Left kidney (tissue), 8 donors: Measurements from ENCODE around the gene C1orf56. TPM values are rescaled to one million over a fixed set of nuclear protein-coding genes. Genes with fewer than 3 reads are reported as not detected.

Experiments
- DNase-seq: peaks from one replicate; pipeline ENCODE4 v3.0.0-alpha.2; 2013
- long read RNA-seq, 8 donors: transcript quantifications; one replicate each; lab custom pipeline, GENCODE V29; 2026
- polyA plus RNA-seq: library from polyadenylated mRNA; unstranded; fragments of 120-200 nt; gene quantifications from one replicate; pipeline ENCODE4 v1.2.1, GENCODE V29; 2013; ENCODE audit not compliant: insufficient read length

The C1orf56 gene
- 10.0 TPM for polyA plus RNA-seq
- long read RNA-seq, donor 1, transcript C1orf56-201 (2 exons, 2,096 nt) = major isoform, 9 of 9 reads
- long read RNA-seq, donor 1, partial matches to known transcripts = 0 of 9 reads
- long read RNA-seq, donor 1, other reads (novel, unspliced or antisense) = 0 of 9 reads
- long read RNA-seq, donor 2, transcript C1orf56-201 (2 exons, 2,096 nt) = major isoform, 8 of 144 reads
- long read RNA-seq, donor 2, partial matches to known transcripts = 101 of 144 reads
- long read RNA-seq, donor 2, other reads (novel, unspliced or antisense) = 35 of 144 reads
- long read RNA-seq, donor 3, transcript C1orf56-201 (2 exons, 2,096 nt) = major isoform, 8 of 9 reads
- long read RNA-seq, donor 3, partial matches to known transcripts = 0 of 9 reads
- long read RNA-seq, donor 3, other reads (novel, unspliced or antisense) = 0 of 9 reads
- long read RNA-seq, donor 4, partial matches to known transcripts = 0 of 2 reads
- long read RNA-seq, donor 4, other reads (novel, unspliced or antisense) = 0 of 2 reads
- long read RNA-seq, donor 5, transcript C1orf56-201 (2 exons, 2,096 nt) = major isoform, 6 of 124 reads
- long read RNA-seq, donor 5, partial matches to known transcripts = 118 of 124 reads
- long read RNA-seq, donor 5, other reads (novel, unspliced or antisense) = 0 of 124 reads
- long read RNA-seq, donor 6, partial matches to known transcripts = 0 of 4 reads
- long read RNA-seq, donor 6, other reads (novel, unspliced or antisense) = 0 of 4 reads
- long read RNA-seq, donor 7, transcript C1orf56-201 (2 exons, 2,096 nt) = major isoform, 10 of 126 reads
- long read RNA-seq, donor 7, partial matches to known transcripts = 116 of 126 reads
- long read RNA-seq, donor 7, other reads (novel, unspliced or antisense) = 0 of 126 reads
- long read RNA-seq, donor 8, partial matches to known transcripts = 0 of 4 reads
- long read RNA-seq, donor 8, other reads (novel, unspliced or antisense) = 0 of 4 reads

- peak; percentile 80 for DNase-seq
These were observed at the start of gene C1orf56 for GRCh38 chr1:151047591-151047924. TSS of gene C1orf56 (plus strand) at chr1:151047751. CDS start at chr1:151047848, 97 bp downstream.

GRCh38 chr1:150997949-150998348 is 49.6 kb upstream of the C1orf56 start:
- DNase-seq = no peak

- DNase-seq = no peak
These were observed 48.4 kb upstream of the C1orf56 start for GRCh38 chr1:150999051-150999674.

- no peak for DNase-seq
These were observed 47.6 kb upstream of the C1orf56 start for GRCh38 chr1:150999926-151000325.

GRCh38 chr1:151000408-151000807 is 47.1 kb upstream of the C1orf56 start:
- no peak for DNase-seq

GRCh38 chr1:151001602-151002001 is 45.9 kb upstream of the C1orf56 start:
- no peak for DNase-seq

- DNase-seq = no peak
These were observed 45.5 kb upstream of the C1orf56 start for GRCh38 chr1:151002051-151002450.

- DNase-seq = no peak
These were observed 44.9 kb upstream of the C1orf56 start for GRCh38 chr1:151002611-151003010.

- DNase-seq = no peak
These were observed 44.4 kb upstream of the C1orf56 start for GRCh38 chr1:151003180-151003579.

GRCh38 chr1:151005729-151006319 is 41.7 kb upstream of the C1orf56 start:
- DNase-seq = no peak

GRCh38 chr1:151006327-151007052 is 41.1 kb upstream of the C1orf56 start, which contains the start of gene MINDY1:
TSS of gene MINDY1 (minus strand) at chr1:151006902. CDS start at chr1:151002617, 4,285 bp downstream.
- DNase-seq = peak; percentile 84

GRCh38 chr1:151007853-151008243 is 39.7 kb upstream of the C1orf56 start:
- no peak for DNase-seq

GRCh38 chr1:151008244-151009205 is 39.0 kb upstream of the C1orf56 start, which contains the start of gene PRUNE1:
TSS of gene PRUNE1 (plus strand) at chr1:151008449. CDS start at chr1:151008633, 184 bp downstream.
- peak; percentile 95 for DNase-seq

GRCh38 chr1:151009206-151009587 is 38.4 kb upstream of the C1orf56 start:
- no peak for DNase-seq

- no peak for DNase-seq
These were observed 37.7 kb upstream of the C1orf56 start for GRCh38 chr1:151009674-151010345.

- no peak for DNase-seq
These were observed 37.2 kb upstream of the C1orf56 start for GRCh38 chr1:151010346-151010726.

GRCh38 chr1:151011154-151011850 is 36.2 kb upstream of the C1orf56 start:
- no peak for DNase-seq

- DNase-seq = no peak
These were observed 34.7 kb upstream of the C1orf56 start for GRCh38 chr1:151012684-151013471.
